IPS DF 6.9 (cell line): ENCODE data around the gene TIMM22.
"Not testable (repeated sequence)": the region's sequence is repeated elsewhere in the genome, so short reads cannot be mapped to it uniquely, and the experiment has no call there.

Experiments
- DNase-seq: peaks from one replicate; pipeline ENCODE4 v3.0.0-alpha.2; 2013; ENCODE audit warnings: low read depth, low spot score
- H3K27ac ChIP-seq: one replicate; pipeline ENCODE4 v1.5.1; 2013; ENCODE audit warnings: low read length, control low read depth
- H3K27me3 ChIP-seq: 2 replicates; pipeline ENCODE4 v1.6.1; 2013; ENCODE audit warnings: mild to moderate bottlenecking, low read length; ENCODE audit not compliant: control insufficient read depth, insufficient read depth
- H3K36me3 ChIP-seq: 2 replicates; pipeline ENCODE4 v1.6.1; 2013; ENCODE audit warnings: low read length; ENCODE audit not compliant: control insufficient read depth, insufficient read depth
- H3K4me1 ChIP-seq: 2 replicates; pipeline ENCODE4 v1.6.1; 2013; ENCODE audit warnings: low read length; ENCODE audit not compliant: control insufficient read depth, insufficient read depth
- H3K4me3 ChIP-seq: 2 replicates; pipeline ENCODE4 v1.5.1; 2013; ENCODE audit warnings: mild to moderate bottlenecking, low read length
- H3K9me3 ChIP-seq: 2 replicates; pipeline ENCODE4 v1.6.1; 2013; ENCODE audit warnings: low read length, inconsistent platforms; ENCODE audit not compliant: control insufficient read depth, insufficient read depth
- WGBS: extraction: QIAGEN DNeasy Blood & Tissue Kit; methylation state at CpG from one replicate; pipeline ENCODE4 v1.1.7; 2013; ENCODE audit warnings: mixed read lengths, missing lambda C conversion rate; ENCODE audit not compliant: insufficient read length, insufficient coverage; 5-methylcytosine and 5-hydroxymethylcytosine counted together

The TIMM22 gene

DNA sequence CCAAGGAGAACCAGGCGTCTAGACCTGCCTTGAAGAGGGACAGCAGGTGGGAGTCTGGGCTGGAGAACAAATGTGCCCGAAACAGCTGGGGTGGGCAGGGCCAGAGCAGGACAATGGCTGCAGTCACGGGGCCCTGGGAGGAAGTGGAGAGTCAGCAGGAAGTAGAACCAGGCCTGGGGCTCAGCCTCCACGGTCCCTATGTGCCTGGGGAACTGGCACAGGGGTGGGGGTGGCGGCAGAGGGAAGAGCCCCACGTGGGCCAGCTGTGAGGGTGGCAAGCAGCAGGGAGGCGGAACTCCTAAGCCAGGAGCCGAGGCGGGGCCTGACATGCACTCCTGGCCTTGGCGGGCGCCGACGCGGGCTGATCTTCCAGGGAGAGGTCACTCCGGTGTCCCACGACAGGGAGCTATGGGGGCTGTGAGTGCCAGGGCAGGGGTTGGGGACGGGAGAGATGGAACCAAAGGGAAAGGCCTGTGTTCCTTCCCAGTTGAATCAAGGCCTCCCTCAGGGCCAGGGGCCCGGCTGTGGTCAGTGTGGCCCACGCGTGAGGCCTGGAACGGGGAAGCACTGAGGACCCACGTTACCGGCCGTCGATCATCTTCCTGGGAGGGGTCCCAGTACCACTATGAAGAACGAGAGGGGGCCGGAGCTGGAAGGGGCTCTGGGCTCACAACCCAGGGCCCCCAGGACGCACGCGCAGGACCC is 42.7 kb downstream of the TIMM22 start:
- Histone ChIP-seq H3K4me3 (no peak overlapping the region), H3K36me3 (no peaks in the 10 kb centered on the region), H3K27ac (no peak overlapping the region), H3K4me1 (peaks cover 6% of the 10 kb centered on the region; the same call in 1 of the 2 replicates), H3K27me3 (no peaks in the 10 kb centered on the region), H3K9me3 (no peaks in the 10 kb centered on the region)
- no CpG with 5 or more reads among the region's 30 CpGs for WGBS
- DNase-seq = no peak

DNA sequence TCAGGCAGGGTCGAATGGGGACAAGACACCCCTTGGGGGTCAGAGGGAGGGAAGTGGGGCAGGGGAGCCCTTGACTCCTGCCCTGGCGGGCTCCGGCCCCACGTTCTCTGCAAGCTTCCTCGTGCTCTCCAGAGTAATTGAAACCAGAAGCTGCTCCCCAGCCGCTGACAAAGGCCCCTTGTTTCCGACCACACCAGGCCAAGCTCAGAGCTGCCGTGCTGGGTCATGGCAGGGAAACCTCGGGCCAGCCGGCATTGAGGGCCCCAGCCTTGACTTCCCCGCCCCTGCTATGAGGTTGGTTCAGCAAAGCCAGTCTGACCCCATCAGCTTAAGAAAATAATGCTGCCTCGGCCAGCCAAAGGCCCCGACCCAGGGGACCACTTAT is 43.3 kb downstream of the TIMM22 start:
- Histone ChIP-seq H3K4me3 (no peak overlapping the region), H3K36me3 (no peaks in the 10 kb centered on the region), H3K27ac (no peak overlapping the region), H3K4me1 (peaks cover 6% of the 10 kb centered on the region; the same call in 1 of the 2 replicates), H3K27me3 (no peaks in the 10 kb centered on the region), H3K9me3 (no peaks in the 10 kb centered on the region)
- no CpG with 5 or more reads among the region's 13 CpGs for WGBS
- DNase-seq = no peak

DNA sequence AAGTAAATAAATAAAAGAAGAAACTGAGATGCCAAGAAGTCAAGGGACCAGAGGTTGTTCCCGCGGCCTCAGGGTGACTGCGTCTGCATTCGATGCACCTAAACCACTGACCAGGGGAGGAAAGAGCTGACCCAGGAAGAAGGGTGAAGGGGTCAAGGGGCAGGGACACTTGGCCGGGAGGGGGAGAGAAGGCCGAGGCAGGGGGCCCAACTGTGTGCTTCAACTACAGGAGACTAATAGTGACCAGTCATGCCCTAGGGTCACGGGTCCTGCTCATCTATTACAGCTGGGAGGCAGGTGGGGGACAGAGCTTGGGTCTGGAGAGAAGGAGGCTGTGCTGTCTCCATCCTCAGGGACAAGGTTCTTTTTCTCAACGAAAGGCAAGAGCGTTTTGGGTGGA is 44.8 kb downstream of the TIMM22 start:
- H3K27me3 ChIP-seq = no peaks in the 10 kb centered on the region
- no peaks in the 10 kb centered on the region for H3K9me3 ChIP-seq
- H3K36me3 ChIP-seq = no peaks in the 10 kb centered on the region
- no peak overlapping the region for H3K27ac ChIP-seq
- no CpG with 5 or more reads among the region's 9 CpGs for WGBS
- no peak for DNase-seq
- H3K4me3 ChIP-seq = no peak overlapping the region
- peaks cover 6% of the 10 kb centered on the region; the same call in 1 of the 2 replicates for H3K4me1 ChIP-seq

DNA sequence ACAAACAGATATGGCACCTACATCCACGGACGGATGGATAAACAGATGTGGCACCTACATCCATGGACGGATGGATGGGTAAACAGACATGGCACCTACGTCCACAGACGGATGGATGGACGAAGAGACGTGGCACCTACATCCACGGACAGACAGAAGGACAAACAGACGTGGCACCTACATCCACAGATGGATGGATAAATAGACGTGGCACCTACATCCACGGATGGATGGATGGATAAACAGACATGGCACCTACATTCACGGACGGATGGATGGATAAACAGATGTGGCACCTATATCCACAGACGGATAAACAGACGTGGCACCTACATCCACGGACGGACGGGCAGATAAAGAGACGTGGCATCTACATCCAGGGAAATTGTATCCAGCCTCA is 45.6 kb downstream of the TIMM22 start:
- no peak for DNase-seq
- no CpG with 5 or more reads among the region's 19 CpGs for WGBS
- Histone ChIP-seq H3K9me3 (no peaks in the 10 kb centered on the region), H3K27me3 (no peaks in the 10 kb centered on the region), H3K4me3 (no peak overlapping the region), H3K4me1 (peaks cover 6% of the 10 kb centered on the region; the same call in 1 of the 2 replicates), H3K27ac (no peak overlapping the region), H3K36me3 (no peaks in the 10 kb centered on the region)

DNA sequence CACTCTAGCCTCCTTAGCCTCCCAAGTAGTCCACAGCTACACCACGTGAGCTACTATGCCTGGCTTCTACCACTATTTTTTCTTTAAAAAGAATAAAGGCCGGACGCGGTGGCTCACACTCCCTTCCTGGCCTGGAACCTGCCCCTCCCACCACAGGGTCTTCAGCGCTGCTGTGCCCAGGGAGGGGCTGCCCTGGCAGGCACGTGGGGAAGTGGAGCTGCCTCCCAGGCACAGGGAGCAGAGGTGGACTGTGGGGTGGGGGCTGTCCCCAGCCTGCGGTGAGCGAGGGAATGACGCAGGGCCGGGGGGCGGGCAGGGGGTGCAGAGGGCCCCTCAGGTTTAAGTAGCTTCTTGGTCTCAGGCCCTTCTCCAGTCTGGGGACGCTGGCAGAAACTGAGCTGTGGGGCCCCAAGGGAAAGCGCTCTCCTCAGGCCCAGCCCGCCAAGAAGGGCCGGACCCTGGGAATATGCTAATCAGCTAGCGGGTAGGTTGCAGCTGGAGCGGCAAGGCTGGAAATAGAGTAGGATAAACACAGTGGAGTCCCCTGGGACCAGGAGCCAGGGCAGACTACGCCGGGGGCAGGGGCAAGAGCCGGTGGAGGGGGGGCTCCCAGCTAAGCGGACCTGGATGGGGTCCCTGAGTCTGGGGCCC is 46.8 kb downstream of the TIMM22 start:
- H3K27me3 ChIP-seq = no peaks in the 10 kb centered on the region
- DNase-seq = no peak
- H3K27ac ChIP-seq = no peak overlapping the region
- H3K4me3 ChIP-seq = no peak overlapping the region
- H3K9me3 ChIP-seq = no peaks in the 10 kb centered on the region
- peaks cover 6% of the 10 kb centered on the region; the same call in 1 of the 2 replicates for H3K4me1 ChIP-seq
- WGBS = no CpG with 5 or more reads among the region's 21 CpGs
- H3K36me3 ChIP-seq = no peaks in the 10 kb centered on the region

DNA sequence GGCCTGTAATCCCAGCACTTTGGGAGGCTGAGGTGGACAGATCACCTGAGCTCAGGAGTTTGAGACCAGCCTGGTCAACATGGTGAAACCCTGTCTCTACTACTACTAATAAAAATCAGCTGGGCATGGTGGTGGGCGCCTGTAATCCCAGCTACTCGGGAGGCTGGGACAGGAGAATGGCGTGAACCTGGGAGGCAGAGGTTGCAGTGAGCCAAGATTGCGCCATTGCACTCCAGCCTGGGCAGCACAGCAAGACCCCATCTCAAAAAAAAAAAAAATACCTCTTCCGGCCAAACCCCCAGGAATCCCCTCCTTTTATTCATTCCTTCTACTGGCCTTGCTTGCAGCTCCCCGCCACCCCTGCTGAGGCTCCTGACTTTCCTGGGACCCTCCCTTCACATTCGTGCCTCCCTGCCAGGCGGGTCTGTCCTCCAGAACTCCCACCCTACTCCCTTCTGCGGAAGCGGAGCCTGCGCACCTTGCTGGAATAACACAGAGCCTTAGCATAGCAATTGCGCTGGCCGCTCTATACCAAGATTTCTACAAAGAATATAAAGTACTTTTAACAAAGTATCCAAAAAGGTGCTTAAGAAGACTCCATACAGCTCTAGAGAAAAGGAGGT is 47.6 kb downstream of the TIMM22 start:
- H3K27me3 ChIP-seq, H3K4me3 ChIP-seq, H3K9me3 ChIP-seq, H3K4me1 ChIP-seq, DNase-seq, H3K27ac ChIP-seq, H3K36me3 ChIP-seq: not testable (repeated sequence)
- no CpG with 5 or more reads among the region's 13 CpGs for WGBS

DNA sequence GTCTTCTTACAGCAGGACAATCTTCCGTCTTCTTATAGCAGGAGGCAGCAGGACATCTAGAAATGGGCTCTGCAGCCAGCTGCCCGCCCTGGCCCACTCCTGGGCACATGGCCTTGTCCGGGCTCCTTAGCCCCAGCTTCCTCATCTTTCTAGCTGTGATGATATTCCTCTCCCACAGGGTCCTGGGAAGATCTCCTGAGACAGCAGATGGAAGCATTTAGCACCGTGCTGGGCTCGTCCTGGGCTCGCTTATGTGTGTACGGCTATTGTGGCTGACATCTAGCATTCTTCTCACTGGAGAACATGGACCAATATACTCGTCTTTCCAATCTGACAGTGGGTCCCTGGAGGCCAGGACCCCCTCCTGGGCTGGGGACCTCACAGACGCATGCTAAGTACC is 48.5 kb downstream of the TIMM22 start:
- no CpG with 5 or more reads among the region's 9 CpGs for WGBS
- Histone ChIP-seq H3K9me3 (no peaks in the 10 kb centered on the region), H3K27me3 (no peaks in the 10 kb centered on the region), H3K4me1 (peaks cover 2% of the 10 kb centered on the region; the same call in 1 of the 2 replicates), H3K4me3 (no peak overlapping the region), H3K27ac (no peak overlapping the region), H3K36me3 (no peaks in the 10 kb centered on the region)
- DNase-seq = no peak

DNA sequence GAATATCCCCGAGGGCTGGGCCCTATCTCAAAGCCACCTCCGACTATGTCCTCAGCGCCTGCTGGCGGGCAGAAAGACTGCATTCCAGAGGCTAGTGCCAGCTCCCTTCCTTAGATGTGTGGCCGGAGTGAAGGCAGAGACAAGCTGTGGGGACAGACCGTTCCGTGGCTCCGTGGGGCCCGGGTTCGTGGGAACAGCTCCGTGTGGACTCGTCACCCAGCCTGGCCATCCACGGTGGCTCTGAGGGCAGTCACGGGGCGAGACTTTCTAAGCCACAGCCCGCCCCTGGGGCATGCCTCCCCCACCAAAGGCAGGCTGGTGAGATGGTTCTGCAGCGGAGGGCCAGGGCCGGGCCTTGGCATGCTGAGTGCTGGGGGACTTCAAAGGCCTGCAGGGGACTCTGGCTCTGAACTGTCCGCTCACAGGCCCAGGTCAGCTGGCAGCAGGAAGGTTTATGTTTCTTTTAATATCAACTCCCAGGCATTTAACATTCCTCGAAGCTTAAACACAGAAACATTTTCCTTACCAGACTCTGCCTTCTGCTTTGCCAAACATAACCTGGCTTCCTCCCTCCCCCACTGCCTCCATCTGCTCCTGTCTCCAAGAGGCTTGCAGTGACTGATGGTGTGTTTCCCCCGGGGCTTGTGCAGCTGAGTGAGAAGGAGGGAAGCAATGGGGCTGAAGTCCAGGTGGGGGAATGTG is 50.4 kb downstream of the TIMM22 start:
- Histone ChIP-seq H3K27me3 (no peaks in the 10 kb centered on the region), H3K9me3 (no peaks in the 10 kb centered on the region), H3K4me3 (no peak overlapping the region), H3K36me3 (no peaks in the 10 kb centered on the region), H3K27ac (no peak overlapping the region), H3K4me1 (peaks cover 2% of the 10 kb centered on the region; the same call in 1 of the 2 replicates)
- no CpG with 5 or more reads among the region's 21 CpGs for WGBS
- no peak for DNase-seq

DNA sequence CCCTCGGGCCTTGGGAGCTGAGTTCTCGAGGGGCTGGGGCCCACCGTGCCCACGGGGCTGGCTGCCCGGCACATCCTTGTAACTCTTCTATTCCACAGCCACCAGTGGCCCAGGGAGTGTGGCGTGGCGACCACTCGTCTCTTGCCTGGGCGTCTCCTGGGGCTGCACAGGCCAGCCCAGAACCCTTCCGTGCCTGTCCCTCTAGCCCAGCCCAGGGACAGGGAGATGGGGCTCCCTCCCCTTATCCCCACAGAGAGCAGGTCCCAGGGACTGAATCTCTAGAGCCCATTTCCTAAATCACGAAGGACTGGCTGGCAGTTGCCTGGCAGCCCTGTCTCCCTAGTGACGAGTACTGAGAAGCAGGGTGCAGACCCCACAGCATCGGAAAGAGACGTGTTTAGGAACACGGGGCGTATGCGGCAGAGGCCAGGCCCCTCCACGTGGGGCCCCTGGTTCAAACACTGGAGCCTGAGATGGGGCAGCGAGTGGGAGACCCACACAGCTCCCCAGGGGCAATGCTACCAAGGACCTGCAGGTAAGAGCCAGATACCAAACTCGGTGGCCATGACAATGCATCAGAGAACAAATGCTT is 51.0 kb downstream of the TIMM22 start:
- Histone ChIP-seq H3K4me1 (peaks cover 2% of the 10 kb centered on the region; the same call in 1 of the 2 replicates), H3K27me3 (no peaks in the 10 kb centered on the region), H3K36me3 (no peaks in the 10 kb centered on the region), H3K4me3 (no peak overlapping the region), H3K27ac (no peak overlapping the region), H3K9me3 (no peaks in the 10 kb centered on the region)
- WGBS = no CpG with 5 or more reads among the region's 20 CpGs
- no peak for DNase-seq

DNA sequence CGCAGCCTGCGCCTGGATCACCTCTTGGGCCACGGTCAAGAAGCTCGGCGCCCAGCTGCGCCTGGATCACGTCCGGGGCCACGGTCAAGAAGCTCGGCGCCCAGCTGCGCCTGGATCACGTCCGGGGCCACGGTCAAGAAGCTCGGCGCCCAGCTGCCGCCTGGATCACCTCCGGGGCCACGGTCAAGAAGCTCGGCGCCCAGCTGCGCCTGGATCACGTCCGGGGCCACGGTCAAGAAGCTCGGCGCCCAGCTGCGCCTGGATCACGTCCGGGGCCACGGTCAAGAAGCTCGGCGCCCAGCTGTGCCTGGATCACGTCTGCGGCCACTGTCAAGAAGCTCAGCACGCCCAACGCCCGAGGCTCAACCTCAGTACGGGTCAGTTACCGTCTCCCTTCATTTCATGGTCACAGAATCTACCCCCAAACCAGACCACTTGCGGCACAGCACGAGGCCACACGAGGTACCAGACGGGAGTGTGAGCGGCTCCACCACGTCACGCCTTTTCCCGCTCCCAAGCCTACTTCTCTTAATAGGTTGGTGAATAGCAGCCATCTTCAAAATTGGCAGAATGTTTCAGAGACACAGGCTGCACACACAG is 51.7 kb downstream of the TIMM22 start:
- no CpG with 5 or more reads among the region's 49 CpGs for WGBS
- H3K4me3 ChIP-seq, H3K9me3 ChIP-seq, DNase-seq, H3K27ac ChIP-seq, H3K4me1 ChIP-seq, H3K36me3 ChIP-seq, H3K27me3 ChIP-seq: not testable (repeated sequence)
